NB4 (cell line): ENCODE data around the gene NETO2.
"Not testable (repeated sequence)": the region's sequence is repeated elsewhere in the genome, so short reads cannot be mapped to it uniquely, and the experiment has no call there.

Experiments
- DNase-seq: peaks from one replicate; pipeline ENCODE4 v3.0.0; 2010; ENCODE audit warnings: low read depth
- H3K4me3 ChIP-seq: one replicate; pipeline ENCODE4 v1.5.1; 2011; ENCODE audit warnings: mild to moderate bottlenecking, low read depth, low read length, moderate library complexity
- CTCF ChIP-seq: IDR thresholded peaks from one replicate; pipeline ENCODE4 v1.5.1; 2012; ENCODE audit warnings: low read depth, low read length
- MYC ChIP-seq: IDR thresholded peaks from 2 replicates; pipeline ENCODE4 v1.6.1; 2011; ENCODE audit warnings: low read depth, low read length
- POLR2A ChIP-seq: IDR thresholded peaks from 2 replicates; pipeline ENCODE4 v1.6.1; 2011; ENCODE audit warnings: mild to moderate bottlenecking; ENCODE audit not compliant: insufficient read length; ENCODE audit errors: extremely low read depth
- TF ChIP-seq, protein P1 (sequence below): IDR thresholded peaks from 2 replicates; pipeline ENCODE4 v1.6.1; 2011; ENCODE audit warnings: low read depth, low read length

NETO2 gene

GRCh38 chr16:47162670-47163420 lies 19.1 kb upstream of the NETO2 start:
- no peak overlapping the region for H3K4me3 ChIP-seq
- TF ChIP-seq MYC (no peak), POLR2A (no peak), CTCF (no peak)
- TF ChIP-seq, protein P1, sequence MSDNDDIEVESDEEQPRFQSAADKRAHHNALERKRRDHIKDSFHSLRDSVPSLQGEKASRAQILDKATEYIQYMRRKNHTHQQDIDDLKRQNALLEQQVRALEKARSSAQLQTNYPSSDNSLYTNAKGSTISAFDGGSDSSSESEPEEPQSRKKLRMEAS: no peak
- no peak for DNase-seq

DNA sequence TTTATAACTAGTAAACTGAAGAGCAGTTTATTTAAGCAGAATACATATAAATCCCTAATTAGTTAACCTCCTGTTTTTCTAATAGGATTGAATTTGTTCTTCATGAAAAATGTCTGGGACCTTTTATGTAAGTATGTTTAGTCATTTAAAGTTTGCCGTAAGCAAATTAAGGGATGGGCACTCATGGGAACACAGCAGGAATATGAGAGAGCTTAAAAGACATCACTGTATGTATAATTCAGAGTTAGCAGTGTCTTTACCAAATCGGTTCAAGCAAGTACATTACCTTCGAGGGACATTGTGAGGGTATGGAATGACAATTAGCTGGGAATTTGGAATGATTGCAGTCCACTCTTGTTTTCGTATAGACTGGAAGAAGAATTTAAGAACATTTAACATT lies 17.7 kb upstream of the NETO2 start:
- no peak overlapping the region for H3K4me3 ChIP-seq
- TF ChIP-seq MYC (no peak), CTCF (no peak), POLR2A (no peak)
- TF ChIP-seq, protein P1: no peak
- no peak for DNase-seq

DNA sequence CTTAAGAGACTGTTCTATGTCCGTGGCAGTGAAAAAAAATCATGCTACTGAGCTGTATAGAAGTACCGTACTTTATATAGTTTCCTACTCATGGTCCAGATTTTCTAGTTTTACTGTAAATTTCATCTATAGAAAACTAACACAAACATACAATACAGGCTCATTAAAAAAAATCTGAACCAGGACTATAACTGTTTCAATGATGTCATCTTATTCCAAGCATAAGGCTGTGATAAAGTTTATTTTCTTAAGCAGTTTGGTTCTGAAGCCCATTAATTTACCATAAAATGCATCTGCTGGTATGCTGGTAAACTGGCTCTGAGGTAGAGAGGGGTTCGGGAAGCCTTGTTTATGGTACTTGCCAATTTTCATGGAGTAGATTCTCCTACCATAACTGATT lies 16.7 kb upstream of the NETO2 start:
- DNase-seq: no peak
- no peak for TF ChIP-seq CTCF
- TF ChIP-seq MYC: no peak
- TF ChIP-seq, protein P1: no peak
- no peak for TF ChIP-seq POLR2A
- no peak overlapping the region for H3K4me3 ChIP-seq

DNA sequence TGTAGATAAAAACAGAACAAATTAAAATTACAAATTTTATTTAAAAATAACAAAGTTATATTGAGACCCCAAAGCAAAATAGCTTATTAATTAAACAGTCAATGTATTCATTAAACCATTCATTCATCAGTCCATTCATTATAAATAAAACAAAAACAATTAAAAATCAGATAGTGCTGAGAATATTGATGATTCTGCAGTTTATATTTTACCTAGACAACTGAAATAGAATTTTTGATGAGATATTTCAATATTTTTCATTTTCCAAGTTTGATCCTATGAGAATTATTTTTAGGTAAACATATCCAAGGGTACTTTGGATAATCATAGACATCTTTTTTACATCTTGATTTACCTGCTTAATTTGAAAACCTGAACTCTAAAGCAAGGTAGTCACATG lies 15.2 kb upstream of the NETO2 start:
- TF ChIP-seq, protein P1: no peak
- TF ChIP-seq MYC (no peak), POLR2A (no peak), CTCF (no peak)
- DNase-seq: no peak
- H3K4me3 ChIP-seq: no peak overlapping the region

- TF ChIP-seq MYC (no peak), CTCF (no peak), POLR2A (no peak)
- TF ChIP-seq, protein P1: no peak
- no peak for DNase-seq
Observed at GRCh38 chr16:47156680-47157215, 13.0 kb upstream of the NETO2 start.

DNA sequence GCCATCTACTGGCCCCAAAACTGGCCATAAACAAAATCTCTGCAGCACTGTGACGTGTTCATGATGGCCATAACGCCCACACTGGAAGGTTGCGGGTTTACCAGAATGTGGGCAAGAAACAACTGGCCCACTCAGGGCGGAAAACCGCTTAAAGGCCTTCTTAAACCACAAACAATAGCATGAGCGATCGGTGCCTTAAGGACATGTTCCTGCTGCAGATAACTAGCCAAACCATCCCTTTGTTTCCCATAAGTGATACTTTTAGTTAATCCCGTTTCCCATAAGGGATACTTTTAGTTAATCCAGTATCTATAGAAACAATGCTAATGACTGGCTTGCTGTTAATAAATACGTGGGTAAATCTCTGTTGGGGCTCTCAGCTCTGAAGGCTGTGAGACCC lies 8.8 kb upstream of the NETO2 start:
- H3K4me3 ChIP-seq, DNase-seq: not testable (repeated sequence)

More at GRCh38 chr16:47156680-47157215, 13.0 kb upstream of the NETO2 start:
- no peak overlapping the region for H3K4me3 ChIP-seq
